A673 (cell line): Measurements from ENCODE around the gene SRP54.

Source experiments
- EZH2 ChIP-seq: fragments of 200-600 bp; sonication (generic); IDR thresholded peaks from 2 replicates; pipeline ENCODE4 v1.6.1; 2017; ENCODE audit warnings: borderline replicate concordance, low read depth, mild to moderate bottlenecking, mixed read lengths, antibody characterized with exemption, low read length; ENCODE audit not compliant: poor library complexity, severe bottlenecking
- TF ChIP-seq, protein P1 (sequence below): fragments of 300-800, 200-600 bp; sonication (generic); conservative IDR thresholded peaks from 2 replicates; pipeline ENCODE4 v1.5.1; 2017; ENCODE audit warnings: low read depth, mild to moderate bottlenecking, antibody characterized with exemption, low read length, moderate library complexity, mixed read lengths

GRCh38 chr14:35004839-35005238 lies 22.0 kb downstream of the SRP54 start:
- TF ChIP-seq, protein P1, sequence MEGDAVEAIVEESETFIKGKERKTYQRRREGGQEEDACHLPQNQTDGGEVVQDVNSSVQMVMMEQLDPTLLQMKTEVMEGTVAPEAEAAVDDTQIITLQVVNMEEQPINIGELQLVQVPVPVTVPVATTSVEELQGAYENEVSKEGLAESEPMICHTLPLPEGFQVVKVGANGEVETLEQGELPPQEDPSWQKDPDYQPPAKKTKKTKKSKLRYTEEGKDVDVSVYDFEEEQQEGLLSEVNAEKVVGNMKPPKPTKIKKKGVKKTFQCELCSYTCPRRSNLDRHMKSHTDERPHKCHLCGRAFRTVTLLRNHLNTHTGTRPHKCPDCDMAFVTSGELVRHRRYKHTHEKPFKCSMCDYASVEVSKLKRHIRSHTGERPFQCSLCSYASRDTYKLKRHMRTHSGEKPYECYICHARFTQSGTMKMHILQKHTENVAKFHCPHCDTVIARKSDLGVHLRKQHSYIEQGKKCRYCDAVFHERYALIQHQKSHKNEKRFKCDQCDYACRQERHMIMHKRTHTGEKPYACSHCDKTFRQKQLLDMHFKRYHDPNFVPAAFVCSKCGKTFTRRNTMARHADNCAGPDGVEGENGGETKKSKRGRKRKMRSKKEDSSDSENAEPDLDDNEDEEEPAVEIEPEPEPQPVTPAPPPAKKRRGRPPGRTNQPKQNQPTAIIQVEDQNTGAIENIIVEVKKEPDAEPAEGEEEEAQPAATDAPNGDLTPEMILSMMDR: no peak
- TF ChIP-seq EZH2: no peak
